Endothelial cell of umbilical vein (primary cell): ENCODE measurements around the gene SATB2.

Source experiments
- POLR2A ChIP-seq: IDR thresholded peaks from 2 replicates; pipeline ENCODE4 v1.6.1; 2012; ENCODE audit warnings: low read depth, mild to moderate bottlenecking, control low read depth, low read length
- TF ChIP-seq, protein P1 (sequence below), 2 donors: IDR thresholded peaks; 1 replicate in 1 of 2; 2 replicates in 1 of 2; pipeline ENCODE4 v1.5.1; 2011; ENCODE audit warnings: low read length in 2 of 2, mild to moderate bottlenecking in 2 of 2, moderate library complexity in 2 of 2, control low read depth in 1 of 2, inconsistent platforms in 1 of 2, low read depth in 1 of 2; ENCODE audit not compliant: insufficient read depth in 1 of 2; ENCODE audit errors: extremely low read depth in 1 of 2

DNA sequence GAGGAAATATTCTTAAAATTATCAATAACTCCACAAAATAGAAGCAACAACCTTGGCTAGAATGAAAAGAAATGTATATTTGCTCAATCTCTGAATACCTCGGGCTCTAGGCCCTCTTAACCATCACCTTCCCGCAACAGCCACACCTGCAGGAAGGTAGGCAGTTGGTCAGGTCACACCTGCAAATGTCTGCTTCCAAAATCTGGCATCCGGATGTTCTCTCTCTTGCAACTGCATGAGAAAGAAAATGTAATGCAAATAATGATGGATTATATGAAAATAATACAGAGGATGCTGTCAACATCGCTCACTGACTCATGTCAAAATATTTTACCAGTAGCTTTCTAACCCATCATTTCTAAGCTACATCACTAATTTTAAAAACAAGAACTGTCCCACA, 148.3 kb downstream of the SATB2 start:
- no peak for TF ChIP-seq POLR2A
- TF ChIP-seq, protein P1, sequence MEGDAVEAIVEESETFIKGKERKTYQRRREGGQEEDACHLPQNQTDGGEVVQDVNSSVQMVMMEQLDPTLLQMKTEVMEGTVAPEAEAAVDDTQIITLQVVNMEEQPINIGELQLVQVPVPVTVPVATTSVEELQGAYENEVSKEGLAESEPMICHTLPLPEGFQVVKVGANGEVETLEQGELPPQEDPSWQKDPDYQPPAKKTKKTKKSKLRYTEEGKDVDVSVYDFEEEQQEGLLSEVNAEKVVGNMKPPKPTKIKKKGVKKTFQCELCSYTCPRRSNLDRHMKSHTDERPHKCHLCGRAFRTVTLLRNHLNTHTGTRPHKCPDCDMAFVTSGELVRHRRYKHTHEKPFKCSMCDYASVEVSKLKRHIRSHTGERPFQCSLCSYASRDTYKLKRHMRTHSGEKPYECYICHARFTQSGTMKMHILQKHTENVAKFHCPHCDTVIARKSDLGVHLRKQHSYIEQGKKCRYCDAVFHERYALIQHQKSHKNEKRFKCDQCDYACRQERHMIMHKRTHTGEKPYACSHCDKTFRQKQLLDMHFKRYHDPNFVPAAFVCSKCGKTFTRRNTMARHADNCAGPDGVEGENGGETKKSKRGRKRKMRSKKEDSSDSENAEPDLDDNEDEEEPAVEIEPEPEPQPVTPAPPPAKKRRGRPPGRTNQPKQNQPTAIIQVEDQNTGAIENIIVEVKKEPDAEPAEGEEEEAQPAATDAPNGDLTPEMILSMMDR (IDR thresholded peaks at IDR 0.05; ENCODE audit: extremely low read depth in 1 of 2, insufficient read depth in 1 of 2, low read depth in 1 of 2, low read length in 2 of 2): no peak
